Vagina (tissue), 2 donors: ENCODE data around the gene ZNF529.

Source experiments
- CTCF ChIP-seq, 3 experiments: fragments of 450-650 bp in 2 of 3; fragments of 200-600 bp in 1 of 3; sonication (generic) in 1 of 3; IDR thresholded peaks; one replicate each; pipeline ENCODE4 v1.5.1; 2017 to 2019; ENCODE audit warnings: antibody characterized with exemption in 3 of 3, mild to moderate bottlenecking in 2 of 3, moderate library complexity in 2 of 3
- POLR2A ChIP-seq, 2 donors: fragments of 450-650 bp; IDR thresholded peaks; one replicate each; pipeline ENCODE4 v1.6.1; 2017; ENCODE audit warnings: antibody characterized with exemption in 2 of 2, mild to moderate bottlenecking in 2 of 2, moderate library complexity in 2 of 2
- POLR2AphosphoS5 ChIP-seq, 2 donors: sonication (generic); formaldehyde crosslinking; IDR thresholded peaks; one replicate each; pipeline ENCODE4 v1.9.0; 2017; ENCODE audit warnings: antibody characterized with exemption in 2 of 2, mild to moderate bottlenecking in 2 of 2, low read depth in 1 of 2; ENCODE audit not compliant: insufficient read depth in 1 of 2

GRCh38 chr19:36497001-36497400, 76.1 kb downstream of the ZNF529 start:
- TF ChIP-seq POLR2A (IDR thresholded peaks at IDR 0.05) (no peak), CTCF (IDR thresholded peaks at IDR 0.05) (no peak), POLR2AphosphoS5 (IDR thresholded peaks at IDR 0.05; ENCODE audit: insufficient read depth in 1 of 2, low read depth in 1 of 2) (no peak)
